ENCODE data around the gene PPM1J. TPM values are rescaled to one million over a fixed set of nuclear protein-coding genes. Genes with fewer than 3 reads are reported as not detected.

The PPM1J gene
- total RNA-seq, 1 donor from 2014 or later, result 0.69 TPM

DNA sequence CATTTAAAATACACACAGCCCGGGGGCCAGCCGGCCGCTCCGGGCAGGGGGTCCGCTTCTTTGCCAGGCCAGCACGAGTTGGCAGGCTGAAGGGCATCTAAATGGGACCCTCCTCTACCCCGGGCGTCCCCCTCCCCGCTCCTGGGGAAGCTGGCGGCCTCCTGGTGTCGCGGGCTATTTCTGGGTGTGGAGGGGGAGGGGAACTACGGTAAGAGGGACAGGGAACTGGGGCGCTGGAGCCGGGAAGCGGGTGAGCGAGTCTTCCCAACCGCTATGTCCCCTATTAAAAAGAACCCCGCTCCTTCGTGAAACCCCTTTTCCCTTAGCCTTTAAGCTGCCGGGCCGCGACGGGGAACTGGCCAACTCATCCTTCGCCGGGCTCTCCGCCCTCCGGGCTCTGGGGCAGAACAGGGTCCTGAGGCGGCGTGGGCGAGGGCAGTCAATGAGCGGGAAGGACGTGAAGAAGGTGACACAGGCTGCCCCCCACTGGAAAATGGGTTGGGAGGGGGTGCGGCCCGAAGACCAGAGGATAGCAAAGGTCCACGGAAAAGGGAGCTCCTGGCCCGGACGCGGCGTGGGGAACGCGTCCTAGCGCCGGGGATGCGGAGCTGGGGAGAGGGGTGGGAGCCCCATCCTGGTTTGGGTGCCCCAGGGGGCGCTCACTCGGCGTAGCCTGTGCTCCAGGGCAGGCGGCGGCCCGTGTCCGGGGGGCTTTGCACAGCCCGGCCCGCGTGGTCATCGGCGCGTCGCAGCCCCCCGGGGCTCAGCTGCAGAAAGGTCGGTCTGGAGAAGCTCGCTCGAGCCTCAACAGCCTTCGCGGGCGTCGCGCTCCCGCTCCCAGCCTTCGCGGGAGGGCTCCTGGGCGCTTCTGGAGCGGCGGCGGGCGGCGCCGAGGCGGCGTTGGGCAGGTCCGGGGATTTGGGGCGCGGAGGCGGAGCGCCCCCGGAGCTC lies 544 bp downstream of the PPM1J start:
- peak overlapping the region; percentile 87 for H3K4me3 Mint-ChIP-seq (ENCODE audit: unreplicated experiment)
- peak; percentile 52 for DNase-seq
- no peaks in the 10 kb centered on the region for H3K4me1 Mint-ChIP-seq (ENCODE audit: low read depth, unreplicated experiment)
- H3K36me3 Mint-ChIP-seq (ENCODE audit: unreplicated experiment), result no peaks in the 10 kb centered on the region
- peaks cover 9% of the 10 kb centered on the region for H3K9me3 Mint-ChIP-seq (ENCODE audit: unreplicated experiment)
- H3K27ac Mint-ChIP-seq (ENCODE audit: unreplicated experiment), result no peak overlapping the region
- TF ChIP-seq, protein P1, sequence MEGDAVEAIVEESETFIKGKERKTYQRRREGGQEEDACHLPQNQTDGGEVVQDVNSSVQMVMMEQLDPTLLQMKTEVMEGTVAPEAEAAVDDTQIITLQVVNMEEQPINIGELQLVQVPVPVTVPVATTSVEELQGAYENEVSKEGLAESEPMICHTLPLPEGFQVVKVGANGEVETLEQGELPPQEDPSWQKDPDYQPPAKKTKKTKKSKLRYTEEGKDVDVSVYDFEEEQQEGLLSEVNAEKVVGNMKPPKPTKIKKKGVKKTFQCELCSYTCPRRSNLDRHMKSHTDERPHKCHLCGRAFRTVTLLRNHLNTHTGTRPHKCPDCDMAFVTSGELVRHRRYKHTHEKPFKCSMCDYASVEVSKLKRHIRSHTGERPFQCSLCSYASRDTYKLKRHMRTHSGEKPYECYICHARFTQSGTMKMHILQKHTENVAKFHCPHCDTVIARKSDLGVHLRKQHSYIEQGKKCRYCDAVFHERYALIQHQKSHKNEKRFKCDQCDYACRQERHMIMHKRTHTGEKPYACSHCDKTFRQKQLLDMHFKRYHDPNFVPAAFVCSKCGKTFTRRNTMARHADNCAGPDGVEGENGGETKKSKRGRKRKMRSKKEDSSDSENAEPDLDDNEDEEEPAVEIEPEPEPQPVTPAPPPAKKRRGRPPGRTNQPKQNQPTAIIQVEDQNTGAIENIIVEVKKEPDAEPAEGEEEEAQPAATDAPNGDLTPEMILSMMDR (IDR thresholded peaks at IDR 0.05; ENCODE audit: partially characterized antibody, unreplicated experiment), result no peak
- H3K27me3 Mint-ChIP-seq (ENCODE audit: unreplicated experiment), result peaks cover 13% of the 10 kb centered on the region

- Mint-ChIP-seq H3K27me3 (ENCODE audit: unreplicated experiment) (peaks cover 11% of the 10 kb centered on the region), H3K9me3 (ENCODE audit: unreplicated experiment) (peaks cover 11% of the 10 kb centered on the region), H3K4me1 (ENCODE audit: low read depth, unreplicated experiment) (no peaks in the 10 kb centered on the region), H3K36me3 (ENCODE audit: unreplicated experiment) (no peaks in the 10 kb centered on the region), H3K27ac (ENCODE audit: unreplicated experiment) (no peak overlapping the region), H3K4me3 (ENCODE audit: unreplicated experiment) (peak overlapping the region; percentile 72)
- TF ChIP-seq, protein P1 (IDR thresholded peaks at IDR 0.05; ENCODE audit: partially characterized antibody, unreplicated experiment), result no peak
- peak; percentile 8 for DNase-seq
Measured at GRCh38 chr1:112713466-112714312, 1.4 kb downstream of the PPM1J start.

DNA sequence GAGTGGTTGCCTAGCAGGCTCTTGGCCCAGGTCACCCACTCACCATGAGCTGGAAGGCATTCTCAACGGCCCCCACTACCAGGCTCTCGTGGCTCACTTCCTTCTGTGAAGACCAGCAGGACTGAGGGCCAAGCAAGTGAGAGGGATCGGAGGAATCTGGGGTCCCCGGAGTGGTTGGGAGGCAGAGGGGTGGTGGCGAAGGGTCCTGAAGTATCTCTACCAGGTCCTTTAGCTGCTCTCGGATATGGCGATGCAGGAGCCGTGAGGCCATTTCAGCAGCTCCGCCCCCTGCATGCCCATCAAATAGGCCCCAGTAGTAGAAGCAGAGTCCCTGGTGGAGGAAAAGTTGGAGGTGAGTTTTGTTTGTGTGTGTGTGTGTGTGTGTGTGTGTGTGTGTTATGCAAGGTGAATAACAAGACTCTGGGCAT lies 2.4 kb downstream of the PPM1J start:
- no peak for DNase-seq
- Mint-ChIP-seq H3K27me3 (ENCODE audit: unreplicated experiment) (peaks cover 12% of the 10 kb centered on the region), H3K4me1 (ENCODE audit: low read depth, unreplicated experiment) (peaks cover 1% of the 10 kb centered on the region), H3K4me3 (ENCODE audit: unreplicated experiment) (no peak overlapping the region), H3K36me3 (ENCODE audit: unreplicated experiment) (no peaks in the 10 kb centered on the region), H3K9me3 (ENCODE audit: unreplicated experiment) (peaks cover 13% of the 10 kb centered on the region), H3K27ac (ENCODE audit: unreplicated experiment) (no peak overlapping the region)
- TF ChIP-seq, protein P1 (IDR thresholded peaks at IDR 0.05; ENCODE audit: partially characterized antibody, unreplicated experiment), result no peak

DNA sequence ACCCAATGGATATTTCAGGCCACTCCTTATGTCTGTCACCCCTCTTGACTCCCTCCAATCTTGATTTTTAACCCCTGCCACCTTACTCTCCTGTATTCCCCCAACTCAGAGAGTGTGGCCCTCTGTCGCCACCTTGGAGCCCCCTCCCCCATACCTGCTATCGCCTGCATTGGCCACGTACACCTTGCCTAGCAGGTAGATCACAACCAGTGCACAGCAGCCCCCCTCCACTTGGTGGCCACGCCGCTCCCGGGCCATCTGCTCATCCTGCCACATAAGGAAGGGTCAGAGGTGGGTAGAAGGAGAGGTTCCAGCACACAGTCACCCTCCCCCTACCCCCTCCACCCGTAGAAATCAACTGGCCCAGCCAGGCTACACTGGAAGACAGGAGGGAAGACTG lies 2.9 kb downstream of the PPM1J start:
- TF ChIP-seq, protein P1 (IDR thresholded peaks at IDR 0.05; ENCODE audit: partially characterized antibody, unreplicated experiment), result no peak
- Mint-ChIP-seq H3K4me3 (ENCODE audit: unreplicated experiment) (no peak overlapping the region), H3K9me3 (ENCODE audit: unreplicated experiment) (peaks cover 15% of the 10 kb centered on the region), H3K27me3 (ENCODE audit: unreplicated experiment) (peaks cover 12% of the 10 kb centered on the region), H3K4me1 (ENCODE audit: low read depth, unreplicated experiment) (peaks cover 1% of the 10 kb centered on the region), H3K27ac (ENCODE audit: unreplicated experiment) (no peak overlapping the region), H3K36me3 (ENCODE audit: unreplicated experiment) (no peaks in the 10 kb centered on the region)
- DNase-seq, result no peak
